ENCODE results near the gene NAPEPLD.
"Not testable (repeated sequence)": the region's sequence is repeated elsewhere in the genome, so short reads cannot be mapped to it uniquely, and the experiment has no call there.

The NAPEPLD gene

GRCh38 chr7:103148994-103149807, at the start of gene NAPEPLD:
TSS of gene NAPEPLD (minus strand) at chr7:103149099. CDS start at chr7:103128776, 20,323 bp downstream.
- DNase-seq: peak; percentile 77

GRCh38 chr7:103198079-103198478, 49.2 kb upstream of the NAPEPLD start:
- DNase-seq: not testable (repeated sequence)

GRCh38 chr7:103195364-103195763, 46.5 kb upstream of the NAPEPLD start:
- not testable (repeated sequence) for DNase-seq

- not testable (repeated sequence) for DNase-seq
Measured at GRCh38 chr7:103172415-103173146, 23.7 kb upstream of the NAPEPLD start.

- not testable (repeated sequence) for DNase-seq
Measured at GRCh38 chr7:103171695-103172414, 23.0 kb upstream of the NAPEPLD start.

- not testable (repeated sequence) for DNase-seq
Measured at GRCh38 chr7:103166921-103167544, 18.1 kb upstream of the NAPEPLD start.

GRCh38 chr7:103163087-103163825, 14.4 kb upstream of the NAPEPLD start:
- DNase-seq: not testable (repeated sequence)

- DNase-seq: not testable (repeated sequence)
Measured at GRCh38 chr7:103162641-103163040, 13.7 kb upstream of the NAPEPLD start.

GRCh38 chr7:103161998-103162616, 13.2 kb upstream of the NAPEPLD start:
- DNase-seq: not testable (repeated sequence)

- DNase-seq: not testable (repeated sequence)
Measured at GRCh38 chr7:103159072-103159471, 10.2 kb upstream of the NAPEPLD start.

GRCh38 chr7:103155331-103156024, 6.6 kb upstream of the NAPEPLD start:
- DNase-seq: not testable (repeated sequence)

GRCh38 chr7:103154042-103154441, 5.1 kb upstream of the NAPEPLD start:
- DNase-seq: no peak

GRCh38 chr7:103152744-103153617, 4.1 kb upstream of the NAPEPLD start:
- not testable (repeated sequence) for DNase-seq

- DNase-seq: not testable (repeated sequence)
Measured at GRCh38 chr7:103151993-103152676, 3.2 kb upstream of the NAPEPLD start.

- no peak for DNase-seq
Measured at GRCh38 chr7:103150192-103150591, 1.3 kb upstream of the NAPEPLD start.

- DNase-seq: no peak
Measured at GRCh38 chr7:103149808-103150180, 895 bp upstream of the NAPEPLD start.

- DNase-seq: no peak
Measured at GRCh38 chr7:103148131-103148993, 537 bp downstream of the NAPEPLD start.

- not testable (repeated sequence) for DNase-seq
Measured at GRCh38 chr7:103144754-103145153, 4.1 kb downstream of the NAPEPLD start.
